Ascending aorta (tissue), 2 donors: ENCODE data around the gene RAMAC. TPM values are rescaled to one million over a fixed set of nuclear protein-coding genes. Genes with fewer than 3 reads are reported as not detected.

Experiments used
- DNase-seq, 2 donors: peaks; one replicate each; pipeline ENCODE4 v3.0.0-alpha.2; 2019; ENCODE audit warnings: low spot score in 2 of 2
- H3K27ac ChIP-seq, 2 donors: fragments of 200-600 bp; sonication (generic); one replicate each; pipeline ENCODE4 v1.5.1; 2016 to 2017; ENCODE audit warnings: mild to moderate bottlenecking in 1 of 2
- H3K27me3 ChIP-seq: fragments of 200-600 bp; sonication (generic); one replicate; pipeline ENCODE4 v1.5.1; 2017
- H3K36me3 ChIP-seq, 2 donors: fragments of 200-600 bp; sonication (generic); one replicate each; pipeline ENCODE4 v1.5.1; 2016
- H3K4me1 ChIP-seq, 2 donors: fragments of 200-600 bp; sonication (generic); one replicate each; pipeline ENCODE4 v1.5.1; 2016 to 2017; ENCODE audit warnings: mild to moderate bottlenecking in 1 of 2
- H3K4me3 ChIP-seq, 2 donors: fragments of 200-600 bp; sonication (generic); one replicate each; pipeline ENCODE4 v1.5.1; 2016 to 2017; ENCODE audit warnings: mild to moderate bottlenecking in 1 of 2
- H3K9me3 ChIP-seq, 2 donors: fragments of 200-600 bp; sonication (generic); one replicate each; pipeline ENCODE4 v1.5.1; 2016
- intact Hi-C: fragments of 100-400 bp; cut with DNase I; formaldehyde crosslinking; loops from one replicate; pipeline ENCODE4 v1.15.1; 2023
- total RNA-seq: library from RNA; depleted of rRNA; stranded (reverse); fragments of >200 nt; gene quantifications from one replicate; pipeline ENCODE4 v1.1.0, GENCODE V29; 2016
- TF ChIP-seq, protein P1 (sequence below), 3 experiments: fragments of 200-600 bp in 2 of 3; fragments of 450-650 bp in 1 of 3; sonication (generic) in 2 of 3; IDR thresholded peaks; one replicate each; pipeline ENCODE4 v1.5.1; 2016 to 2019; ENCODE audit warnings: antibody characterized with exemption in 3 of 3, mild to moderate bottlenecking in 1 of 3, moderate library complexity in 1 of 3

Gene RAMAC
- total RNA-seq, 1 donor from 2014 or later: 4.8 TPM

DNA sequence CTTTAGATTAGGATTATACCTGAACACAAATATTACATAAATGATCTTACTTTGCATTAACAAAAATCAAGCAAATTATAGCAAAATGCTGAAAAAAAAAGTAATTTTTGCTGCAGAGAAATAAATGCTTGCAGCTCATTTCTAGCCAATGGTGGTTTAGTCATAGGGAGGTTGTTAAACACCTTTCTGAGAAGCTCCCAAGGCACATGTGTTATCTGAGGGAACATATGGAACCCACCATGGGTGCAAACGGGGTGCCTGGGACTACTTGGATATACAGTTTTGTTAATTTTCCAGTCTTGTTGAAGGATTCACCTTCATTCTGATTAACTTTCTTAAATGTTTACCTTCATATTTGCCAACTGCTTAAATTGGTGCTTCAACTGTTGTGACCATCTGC, 8.9 kb upstream of the RAMAC start:
- H3K4me1 ChIP-seq: no peaks in the 10 kb centered on the region
- H3K36me3 ChIP-seq: no peaks in the 10 kb centered on the region
- no peak for DNase-seq
- no peaks in the 10 kb centered on the region for H3K27me3 ChIP-seq
- H3K4me3 ChIP-seq: no peak overlapping the region
- no peaks in the 10 kb centered on the region for H3K9me3 ChIP-seq
- TF ChIP-seq, protein P1, sequence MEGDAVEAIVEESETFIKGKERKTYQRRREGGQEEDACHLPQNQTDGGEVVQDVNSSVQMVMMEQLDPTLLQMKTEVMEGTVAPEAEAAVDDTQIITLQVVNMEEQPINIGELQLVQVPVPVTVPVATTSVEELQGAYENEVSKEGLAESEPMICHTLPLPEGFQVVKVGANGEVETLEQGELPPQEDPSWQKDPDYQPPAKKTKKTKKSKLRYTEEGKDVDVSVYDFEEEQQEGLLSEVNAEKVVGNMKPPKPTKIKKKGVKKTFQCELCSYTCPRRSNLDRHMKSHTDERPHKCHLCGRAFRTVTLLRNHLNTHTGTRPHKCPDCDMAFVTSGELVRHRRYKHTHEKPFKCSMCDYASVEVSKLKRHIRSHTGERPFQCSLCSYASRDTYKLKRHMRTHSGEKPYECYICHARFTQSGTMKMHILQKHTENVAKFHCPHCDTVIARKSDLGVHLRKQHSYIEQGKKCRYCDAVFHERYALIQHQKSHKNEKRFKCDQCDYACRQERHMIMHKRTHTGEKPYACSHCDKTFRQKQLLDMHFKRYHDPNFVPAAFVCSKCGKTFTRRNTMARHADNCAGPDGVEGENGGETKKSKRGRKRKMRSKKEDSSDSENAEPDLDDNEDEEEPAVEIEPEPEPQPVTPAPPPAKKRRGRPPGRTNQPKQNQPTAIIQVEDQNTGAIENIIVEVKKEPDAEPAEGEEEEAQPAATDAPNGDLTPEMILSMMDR (IDR thresholded peaks at IDR 0.05): no peak
- no peak overlapping the region for H3K27ac ChIP-seq
- intact Hi-C loops: no loop called here

GRCh38 chr15:82978438-82978837, 7.6 kb upstream of the RAMAC start:
- Histone ChIP-seq H3K4me3 (no peak overlapping the region), H3K27me3 (no peaks in the 10 kb centered on the region), H3K9me3 (no peaks in the 10 kb centered on the region), H3K4me1 (no peaks in the 10 kb centered on the region), H3K36me3 (no peaks in the 10 kb centered on the region), H3K27ac (no peak overlapping the region)
- intact Hi-C loops: no loop called here
- TF ChIP-seq, protein P1 (IDR thresholded peaks at IDR 0.05): no peak
- no peak for DNase-seq

GRCh38 chr15:82979726-82980125, 6.3 kb upstream of the RAMAC start:
- Histone ChIP-seq H3K4me3 (no peak overlapping the region), H3K36me3 (no peaks in the 10 kb centered on the region), H3K9me3 (no peaks in the 10 kb centered on the region), H3K27me3 (no peaks in the 10 kb centered on the region), H3K27ac (no peak overlapping the region), H3K4me1 (no peaks in the 10 kb centered on the region)
- TF ChIP-seq, protein P1 (IDR thresholded peaks at IDR 0.05): no peak
- no peak for DNase-seq
- intact Hi-C loops: loop anchor here (10.0 kb wide), 3 partner anchors 225 to 335 kb away; partner anchors contain the start of genes CPEB1 and HDGFL3

GRCh38 chr15:82980981-82981380, 5.0 kb upstream of the RAMAC start:
- intact Hi-C loops: loop anchor here (10.0 kb wide), 3 partner anchors 224 to 336 kb away; partner anchors contain the start of genes CPEB1 and HDGFL3
- no peak overlapping the region for H3K4me3 ChIP-seq
- no peaks in the 10 kb centered on the region for H3K9me3 ChIP-seq
- no peak for DNase-seq
- TF ChIP-seq, protein P1 (IDR thresholded peaks at IDR 0.05): no peak
- H3K27me3 ChIP-seq: no peaks in the 10 kb centered on the region
- H3K36me3 ChIP-seq: no peaks in the 10 kb centered on the region
- no peak overlapping the region for H3K27ac ChIP-seq
- H3K4me1 ChIP-seq: peaks cover 0 to 3% of the 10 kb centered on the region in 2 donors

DNA sequence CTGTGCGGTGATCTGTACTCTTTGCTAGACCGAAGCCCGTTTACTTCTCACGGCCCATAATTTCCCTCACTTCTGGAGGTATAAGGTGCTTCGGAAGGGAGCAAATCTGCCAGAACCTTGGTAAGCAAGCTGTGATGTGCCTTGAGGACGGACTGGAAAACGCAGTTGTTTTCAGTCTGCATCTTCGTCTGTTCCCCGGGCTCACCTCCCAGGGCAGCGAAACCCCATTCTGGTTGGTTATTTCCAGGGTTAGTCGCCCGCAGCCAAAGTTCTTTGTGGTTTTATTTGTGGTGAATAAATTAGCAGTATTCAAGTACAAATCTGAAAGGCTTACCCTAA, 401 bp downstream of the RAMAC start:
- Histone ChIP-seq H3K9me3 (no peaks in the 10 kb centered on the region), H3K36me3 (peaks cover 0 to 20% of the 10 kb centered on the region in 2 donors), H3K4me3 (peak overlapping the region; percentile 78 to 89), H3K4me1 (peaks cover 0 to 14% of the 10 kb centered on the region in 2 donors), H3K27ac (peak overlapping the region; percentile 63 to 72), H3K27me3 (no peaks in the 10 kb centered on the region)
- TF ChIP-seq, protein P1 (IDR thresholded peaks at IDR 0.05): no peak
- intact Hi-C loops: loop anchor here (1.0 to 10.0 kb wide), 6 partner anchors 25 to 444 kb away; partner anchors contain the start of genes C15orf40, CPEB1, FSD2 and HDGFL3
- no peak for DNase-seq
